Measurements from ENCODE around the gene CUBN.

Gene CUBN

GRCh38 chr10:17046989-17047388, 82.6 kb downstream of the CUBN start:
- H3K27ac ChIP-seq: no peak overlapping the region
- TF ChIP-seq CTCF (conservative IDR thresholded peaks at IDR 0.05) (no peak), ZFX (IDR thresholded peaks at IDR 0.05) (no peak)

- TF ChIP-seq ZFX (IDR thresholded peaks at IDR 0.05) (no peak), CTCF (conservative IDR thresholded peaks at IDR 0.05) (no peak)
- no peak overlapping the region for H3K27ac ChIP-seq
Observed at GRCh38 chr10:17043586-17043985, 86.0 kb downstream of the CUBN start.

GRCh38 chr10:17041626-17042520, 87.7 kb downstream of the CUBN start:
- no peak for TF ChIP-seq ZFX (IDR thresholded peaks at IDR 0.05)
- TF ChIP-seq CTCF (conservative IDR thresholded peaks at IDR 0.05): no peak
- no peak overlapping the region for H3K27ac ChIP-seq

- TF ChIP-seq ZFX (IDR thresholded peaks at IDR 0.05): no peak
- H3K27ac ChIP-seq: no peak overlapping the region
Observed at GRCh38 chr10:17038627-17039026, 91.0 kb downstream of the CUBN start.

DNA sequence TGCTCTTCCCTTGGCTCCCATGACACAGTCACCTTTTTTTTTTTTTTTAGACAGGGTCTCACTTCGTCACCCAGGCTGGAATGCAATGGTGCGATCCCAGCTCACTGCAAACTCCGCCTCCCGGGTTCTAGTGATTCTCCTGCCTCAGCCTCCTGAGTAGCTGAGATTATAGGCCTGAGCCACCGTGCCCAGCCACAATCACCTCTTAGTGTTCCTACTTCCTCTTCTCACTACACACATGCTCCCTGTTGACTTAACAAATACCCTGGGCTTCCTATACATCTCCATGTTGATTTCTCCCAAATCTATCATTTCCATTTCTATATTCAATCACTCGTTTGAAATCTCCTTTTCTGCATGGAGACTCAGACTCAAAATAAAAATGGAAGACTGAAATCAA, 91.7 kb downstream of the CUBN start:
- H3K27ac ChIP-seq: no peak overlapping the region
- TF ChIP-seq ZFX (IDR thresholded peaks at IDR 0.05) (no peak), CTCF (conservative IDR thresholded peaks at IDR 0.05) (no peak)

DNA sequence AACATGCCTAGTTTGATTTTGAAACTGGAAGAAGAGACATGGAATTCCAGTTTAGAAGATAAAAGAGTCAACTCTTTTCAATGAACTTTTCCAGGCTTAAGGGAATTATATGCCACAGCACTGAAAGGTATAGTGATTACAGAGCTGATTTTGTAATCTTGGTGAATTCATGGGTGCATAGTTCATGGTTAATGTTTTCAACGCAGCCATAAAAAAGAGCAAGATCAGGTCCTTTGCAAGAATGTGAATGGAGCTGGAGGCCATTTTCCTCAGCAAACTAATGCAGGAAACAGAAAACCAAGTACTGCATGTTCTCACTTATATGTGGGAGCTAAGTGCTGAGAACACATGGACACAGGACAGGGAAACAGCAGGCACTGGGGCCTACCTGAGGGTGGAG, 94.2 kb downstream of the CUBN start:
- no peak overlapping the region for H3K27ac ChIP-seq
- TF ChIP-seq ZFX (IDR thresholded peaks at IDR 0.05): no peak

GRCh38 chr10:17033529-17034260, 95.9 kb downstream of the CUBN start:
- no peak for TF ChIP-seq CTCF (conservative IDR thresholded peaks at IDR 0.05)
- no peak for TF ChIP-seq ZFX (IDR thresholded peaks at IDR 0.05)
- no peak overlapping the region for H3K27ac ChIP-seq
